NCI-H524 (cell line): ENCODE measurements around the gene EHMT1.

Experiments
- DNase-seq, 2 experiments: peaks; one replicate each; lab custom pipeline; 2025; lab: John Stamatoyannopoulos, UW

EHMT1 gene

DNA sequence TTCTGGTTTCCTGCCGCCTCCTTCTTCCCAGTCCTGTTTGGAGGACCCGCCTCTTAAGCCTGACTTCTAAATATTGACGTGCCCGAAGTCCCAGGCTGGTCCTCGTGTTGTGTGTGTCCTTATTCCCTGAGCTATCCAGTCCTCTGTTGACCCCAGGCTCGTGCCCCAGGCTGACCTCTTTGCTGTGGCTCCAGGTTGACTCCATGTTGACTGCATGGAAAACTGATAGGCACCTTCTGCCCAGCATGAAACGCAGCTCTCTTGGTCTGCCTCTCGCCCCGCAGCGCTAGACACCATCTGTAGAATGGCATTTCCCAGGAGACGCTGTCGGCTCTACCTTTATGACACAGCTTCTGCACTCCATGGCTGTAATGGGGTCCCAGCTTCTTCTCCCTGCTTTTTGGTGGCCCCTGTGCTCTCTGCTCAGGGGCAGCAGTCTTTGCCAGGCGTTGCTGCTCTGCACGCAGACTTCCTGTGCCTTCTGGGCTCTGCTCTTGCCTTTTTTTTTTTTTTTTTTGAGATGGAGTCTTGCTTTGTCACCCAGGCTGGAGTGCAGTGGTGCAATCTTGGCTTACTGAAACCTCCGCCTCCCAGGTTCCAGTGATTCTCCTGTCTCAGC, 28.4 kb downstream of the EHMT1 start:
- DNase-seq = no peak

DNA sequence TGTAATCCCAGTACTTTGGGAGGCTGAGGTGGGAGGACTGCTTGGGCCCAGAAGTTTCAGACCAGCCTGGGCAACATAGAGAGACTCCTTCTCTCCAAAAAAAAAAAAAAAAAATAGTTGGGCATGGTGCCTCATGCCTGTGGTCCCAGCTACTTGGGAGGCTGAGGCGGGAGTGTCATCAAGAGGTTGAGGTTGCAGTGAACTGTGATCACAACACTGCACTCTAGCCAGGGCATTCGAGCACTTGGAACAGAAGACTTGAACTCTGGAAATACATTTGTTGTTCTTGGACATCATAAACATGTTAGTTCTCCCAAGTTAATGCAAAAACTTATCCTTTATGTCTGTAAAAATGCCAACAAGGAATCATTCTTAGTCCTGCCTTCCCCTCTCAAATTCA, 29.6 kb downstream of the EHMT1 start:
- no peak for DNase-seq

DNA sequence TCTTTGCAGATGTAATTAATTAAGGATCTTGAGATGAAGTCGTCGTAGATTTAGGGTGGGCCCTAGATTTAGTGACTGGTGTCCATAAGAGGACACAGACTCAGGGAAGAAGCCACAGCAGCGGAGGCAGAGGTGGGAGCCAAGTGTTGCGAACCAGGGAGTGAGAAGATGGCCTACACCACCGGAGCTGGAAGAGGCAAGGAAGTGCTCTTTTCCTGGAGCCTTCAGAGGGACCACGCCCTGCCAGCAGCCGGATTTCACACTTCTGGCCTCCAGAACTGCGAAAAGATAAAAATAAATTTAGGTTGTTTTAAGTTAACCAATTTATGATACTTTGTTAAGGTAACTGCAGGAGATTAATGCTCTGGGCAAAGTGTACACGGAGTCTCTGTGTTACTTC, 30.7 kb downstream of the EHMT1 start:
- no peak for DNase-seq

DNA sequence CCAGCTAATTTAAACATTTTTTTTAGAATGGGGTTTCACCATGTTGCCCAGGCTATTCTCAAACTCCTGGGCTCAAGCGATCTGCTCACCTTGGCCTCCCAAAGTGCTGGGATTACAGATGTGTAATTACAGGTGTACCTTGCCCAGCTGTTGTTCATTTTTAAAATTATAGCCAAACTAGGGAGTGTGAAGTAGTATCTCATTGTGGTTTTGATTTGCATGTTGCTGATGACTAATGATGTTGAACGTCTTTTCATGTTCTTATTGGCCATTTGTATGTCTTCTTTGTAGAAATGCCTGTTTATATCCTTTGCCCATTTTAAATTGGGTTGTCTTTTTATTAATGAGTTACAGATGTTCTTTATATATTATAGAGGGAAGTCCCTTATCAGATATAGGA, 31.5 kb downstream of the EHMT1 start:
- no peak for DNase-seq

DNA sequence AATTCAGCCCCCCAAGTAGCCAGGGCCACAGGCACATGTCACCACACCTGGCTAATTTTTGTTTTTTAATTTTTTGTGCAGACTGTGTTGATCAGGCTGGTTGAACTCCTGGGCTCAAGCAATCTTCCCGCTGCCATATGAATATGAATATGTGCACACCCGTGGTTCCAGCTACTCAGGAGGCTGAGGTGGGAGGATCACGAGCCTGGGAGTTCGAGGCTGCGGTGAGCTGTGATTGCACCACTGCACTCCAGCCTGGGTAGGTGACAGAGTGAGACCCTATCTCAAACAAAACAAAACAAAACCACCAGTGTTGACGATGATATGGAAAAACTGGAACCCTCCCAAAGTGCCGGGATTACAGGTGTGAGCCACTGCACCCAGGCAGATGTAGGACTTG, 32.0 kb downstream of the EHMT1 start:
- no peak for DNase-seq

DNA sequence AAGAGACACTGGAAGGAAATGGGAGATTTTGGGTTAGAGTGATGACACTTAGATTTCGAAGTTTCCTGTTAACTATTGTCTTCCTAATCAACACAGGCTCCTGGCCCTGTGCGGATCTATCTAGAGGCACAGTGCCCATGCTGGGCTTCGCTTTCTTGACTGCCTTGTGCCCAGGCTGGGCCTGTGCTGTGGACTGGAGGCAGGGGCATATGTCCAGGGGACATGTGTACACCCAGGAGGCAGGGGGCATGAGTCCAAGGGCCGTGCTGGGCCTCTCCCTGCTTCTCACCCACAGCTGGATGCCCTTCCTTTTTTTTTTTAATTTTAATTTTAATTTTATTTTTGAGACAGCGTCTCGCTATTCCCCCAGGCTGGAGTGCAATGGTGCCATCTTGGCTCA, 37.6 kb downstream of the EHMT1 start:
- DNase-seq = no peak

DNA sequence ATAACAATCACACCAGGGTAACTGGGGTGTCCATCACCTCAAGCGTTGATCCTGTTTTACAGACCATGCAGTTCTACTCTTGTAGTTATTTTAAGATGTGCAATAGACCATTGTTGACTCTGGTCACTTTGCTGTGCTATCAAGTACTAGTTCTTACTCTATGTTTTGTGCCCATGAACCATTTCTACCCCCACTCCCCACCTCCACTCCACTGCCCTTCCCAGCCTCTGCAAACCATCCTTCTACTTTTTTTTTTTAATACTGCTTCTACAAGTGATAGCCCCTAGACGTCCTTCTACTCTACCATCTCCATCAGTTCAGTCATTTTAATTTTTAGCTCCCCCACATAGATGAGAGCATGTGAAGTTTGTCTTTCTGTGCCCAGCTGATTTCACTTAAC, 38.8 kb downstream of the EHMT1 start:
- DNase-seq = no peak

DNA sequence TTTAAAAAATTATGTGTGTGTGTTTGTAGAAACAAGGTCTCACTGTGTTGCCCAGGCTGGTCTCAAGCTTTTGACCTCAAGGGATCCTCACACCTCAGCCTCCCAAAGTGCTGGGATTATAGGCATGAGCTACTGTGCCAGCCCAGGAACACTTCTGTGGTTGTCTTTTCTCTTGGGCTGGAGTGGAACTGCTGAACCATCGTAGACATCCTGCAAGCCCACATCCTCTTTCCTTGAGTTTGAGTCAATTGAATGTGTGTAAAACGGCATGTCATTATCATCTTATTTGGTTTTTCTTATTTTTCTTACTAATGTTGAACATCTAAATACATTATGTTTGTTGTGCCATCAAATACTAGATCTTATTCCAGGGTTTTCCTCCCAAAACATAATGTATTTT, 40.0 kb downstream of the EHMT1 start:
- DNase-seq = no peak

DNA sequence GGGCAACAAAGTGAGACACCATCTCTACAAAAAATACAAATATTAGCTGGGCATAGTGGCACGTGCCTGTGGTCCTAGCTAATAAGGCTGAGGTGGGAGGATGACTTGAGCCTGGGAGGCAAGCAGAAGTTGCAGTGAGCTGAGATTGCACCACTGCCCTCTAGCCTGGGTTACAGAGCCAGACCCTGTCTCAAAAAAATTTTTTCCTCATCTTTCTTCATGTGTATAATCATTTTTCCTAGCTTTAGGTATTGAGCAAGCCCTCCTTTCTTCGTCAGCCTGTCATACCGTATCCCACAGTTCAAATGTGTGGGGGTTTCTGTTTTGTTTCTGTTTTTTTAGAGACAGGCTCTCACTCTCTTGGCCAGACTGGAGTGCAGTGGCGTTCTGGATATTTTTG, 41.3 kb downstream of the EHMT1 start:
- DNase-seq = no peak

DNA sequence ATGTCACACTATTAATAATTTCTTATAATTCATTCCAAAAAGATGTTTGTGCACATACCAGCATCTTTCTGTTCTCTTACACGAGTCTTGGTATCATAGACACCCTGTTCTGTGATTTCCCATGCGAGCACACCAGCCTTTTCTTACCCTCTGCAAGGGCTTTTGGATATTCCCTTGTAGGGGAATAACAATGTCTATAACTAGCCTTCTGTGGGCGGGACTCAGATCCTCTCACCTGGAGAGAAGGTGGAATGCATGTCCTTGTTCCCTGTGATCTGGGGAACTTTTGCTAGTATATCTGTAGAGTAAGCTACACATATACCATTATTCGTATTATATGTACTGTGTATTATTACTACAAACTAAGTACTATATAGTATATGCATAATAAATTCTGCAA, 44.8 kb downstream of the EHMT1 start:
- DNase-seq = no peak

DNA sequence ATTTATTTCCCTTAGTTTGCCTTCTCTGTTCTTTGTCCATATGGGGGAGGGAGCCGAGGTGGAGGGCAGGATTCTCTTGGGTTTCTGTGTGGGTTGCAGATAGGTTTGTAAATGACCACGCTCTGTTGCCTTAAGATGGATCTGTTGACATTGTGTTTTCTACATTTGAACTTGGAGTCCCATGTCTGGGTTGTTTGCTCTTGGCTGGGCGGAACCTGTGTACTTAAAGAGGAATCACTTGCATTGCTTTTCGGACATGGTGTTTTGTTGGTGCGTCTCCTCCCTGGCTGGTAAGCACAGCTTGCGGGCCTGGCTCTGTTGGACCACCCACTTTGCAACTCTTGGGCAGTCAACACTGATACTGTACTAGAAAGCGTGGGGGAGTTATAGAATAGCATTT, 45.9 kb downstream of the EHMT1 start:
- no peak for DNase-seq

DNA sequence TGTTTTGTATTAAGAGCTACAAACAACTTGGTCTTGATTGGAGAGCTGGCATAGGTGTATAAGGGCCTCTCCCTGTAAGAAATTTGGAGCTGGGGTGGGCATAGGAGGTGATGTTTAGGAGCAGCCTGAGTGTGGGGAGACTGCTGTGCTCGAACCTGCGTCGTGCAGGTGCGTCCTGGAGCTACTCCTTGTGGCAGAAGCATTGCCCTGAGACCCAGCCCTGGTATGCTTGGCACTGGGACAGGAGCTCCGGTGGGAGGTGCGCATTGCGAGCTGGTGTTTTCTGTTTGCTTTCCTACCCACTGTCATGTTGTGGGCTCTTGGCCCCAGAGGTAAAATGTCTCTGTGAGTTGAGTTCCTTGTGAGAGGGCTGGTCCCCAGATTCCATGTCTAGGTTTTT, 46.4 kb downstream of the EHMT1 start:
- DNase-seq = no peak

DNA sequence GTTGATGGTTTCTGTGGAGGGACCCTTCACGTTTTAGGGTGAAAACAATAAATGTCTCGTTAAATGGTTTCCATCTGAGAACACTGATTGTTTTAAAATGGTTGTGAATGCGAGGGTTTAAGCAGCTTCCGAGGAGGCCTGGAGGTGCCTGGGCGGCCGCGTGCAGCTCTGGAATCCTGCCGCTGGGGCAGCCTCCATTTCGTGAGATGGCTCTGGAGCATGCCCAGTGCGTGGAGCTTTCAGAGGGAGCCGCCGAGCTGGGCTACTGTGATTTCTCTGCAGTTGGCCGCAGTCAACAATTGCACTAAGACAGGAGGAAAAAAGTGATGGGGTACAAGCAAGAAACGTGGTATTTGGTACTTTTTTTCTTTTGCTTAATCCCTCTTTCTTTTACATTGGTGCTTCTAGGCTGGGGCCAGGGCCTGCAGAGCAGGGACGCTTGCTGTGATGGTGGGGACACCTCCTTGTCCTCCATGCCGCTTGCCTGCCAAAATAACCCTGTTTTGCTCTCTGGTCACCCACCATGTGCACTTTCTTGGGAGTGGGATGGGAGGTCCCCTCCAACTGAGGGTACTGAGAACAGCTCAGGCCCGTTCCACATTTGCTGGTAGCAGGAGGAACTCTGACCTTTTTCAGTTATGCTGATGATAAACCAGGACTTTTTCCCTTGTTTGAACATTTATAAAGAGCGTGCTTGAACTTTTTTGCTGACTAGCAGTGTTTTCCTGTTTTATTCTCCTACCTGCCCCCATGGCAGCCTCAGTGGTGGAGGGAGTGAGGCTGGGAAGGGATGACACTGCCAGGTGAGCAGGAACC, 47.1 kb downstream of the EHMT1 start:
- DNase-seq = no peak

DNA sequence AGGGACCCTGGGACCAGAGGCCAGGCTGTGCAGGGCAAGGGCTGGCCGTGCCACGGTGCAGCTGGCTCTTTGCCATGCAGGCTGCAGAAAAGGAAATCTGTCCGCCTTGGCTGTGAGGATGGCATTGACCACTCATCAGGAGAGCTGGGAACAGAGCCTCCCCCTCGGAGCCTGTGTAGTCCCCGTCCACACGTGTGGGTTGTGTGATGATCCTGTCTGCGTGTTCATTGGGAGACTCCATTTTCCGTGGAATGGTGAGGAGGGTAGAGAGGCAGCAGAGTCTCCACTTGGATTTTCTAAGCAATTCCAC, 47.7 kb downstream of the EHMT1 start:
- DNase-seq = no peak

DNA sequence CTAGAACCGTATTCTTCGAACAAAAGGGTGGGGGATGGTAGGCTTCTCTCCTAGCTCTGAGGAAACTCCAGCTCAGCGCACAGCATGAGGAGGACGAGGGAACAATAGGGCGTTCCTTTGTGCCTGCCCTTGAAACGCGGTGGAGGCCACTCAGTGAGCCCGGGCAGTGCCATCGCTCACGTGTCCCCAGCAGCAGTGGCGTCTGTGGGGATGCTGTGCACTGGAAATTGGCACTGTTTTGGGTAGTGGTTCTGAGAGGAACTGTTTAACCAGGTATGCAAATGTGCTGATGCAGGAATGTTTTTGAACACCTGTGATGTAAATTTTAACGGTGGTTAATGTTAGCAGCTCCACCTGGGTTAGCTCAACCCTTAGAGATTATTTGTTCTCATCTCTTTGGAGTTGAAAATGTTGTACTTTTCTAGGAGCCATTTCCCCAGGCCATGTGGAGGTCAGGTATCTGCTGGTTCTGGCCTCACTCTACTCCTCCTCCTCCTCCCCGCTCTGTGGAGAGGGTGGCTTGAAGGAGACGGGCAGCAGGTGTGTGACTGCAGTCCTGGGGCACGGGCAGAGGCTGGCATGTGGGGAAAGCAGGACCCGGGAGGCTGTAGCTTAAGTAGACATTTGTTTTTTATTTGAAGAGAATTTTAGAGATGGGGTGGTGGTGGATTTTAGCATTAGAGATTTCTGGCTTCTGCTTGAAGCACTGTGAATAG, 48.3 kb downstream of the EHMT1 start:
- DNase-seq = no peak

DNA sequence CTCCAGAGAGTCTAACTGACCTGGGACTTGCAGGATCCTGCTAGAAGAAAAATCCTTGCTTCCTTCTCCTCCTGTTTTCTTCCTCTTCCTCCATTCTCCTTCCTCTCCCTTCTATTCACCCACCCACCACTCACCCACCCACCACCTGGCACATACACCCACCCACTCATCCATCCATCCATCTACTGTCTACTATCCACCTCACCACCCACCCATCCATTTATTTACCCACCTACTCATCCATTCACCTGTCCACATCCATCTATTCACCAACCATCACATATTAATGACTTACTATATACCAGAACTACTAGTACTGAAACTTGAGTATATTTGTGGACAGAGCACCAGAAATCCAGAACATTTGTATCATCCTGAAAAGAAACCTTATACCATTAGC, 49.4 kb downstream of the EHMT1 start:
- no peak for DNase-seq

DNA sequence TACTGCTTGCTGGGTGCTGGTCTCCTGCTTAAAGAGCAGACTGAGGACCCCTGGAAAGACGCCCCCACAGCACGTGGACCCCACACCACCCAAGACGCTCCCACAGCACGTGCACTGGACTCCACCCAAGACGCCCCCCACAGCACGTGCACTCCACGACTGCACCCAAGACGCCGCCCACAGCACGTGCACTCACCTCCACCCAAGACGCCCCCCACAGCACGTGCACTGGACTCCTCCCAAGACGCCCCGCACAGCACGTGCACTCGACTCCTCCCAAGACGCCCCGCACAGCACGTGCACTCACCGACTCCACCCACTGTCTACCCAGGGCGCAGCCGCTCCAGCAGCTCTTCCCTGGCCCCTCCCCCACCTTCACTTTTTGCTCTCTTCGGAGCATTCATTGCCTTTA, 50.5 kb downstream of the EHMT1 start:
- DNase-seq = no peak

DNA sequence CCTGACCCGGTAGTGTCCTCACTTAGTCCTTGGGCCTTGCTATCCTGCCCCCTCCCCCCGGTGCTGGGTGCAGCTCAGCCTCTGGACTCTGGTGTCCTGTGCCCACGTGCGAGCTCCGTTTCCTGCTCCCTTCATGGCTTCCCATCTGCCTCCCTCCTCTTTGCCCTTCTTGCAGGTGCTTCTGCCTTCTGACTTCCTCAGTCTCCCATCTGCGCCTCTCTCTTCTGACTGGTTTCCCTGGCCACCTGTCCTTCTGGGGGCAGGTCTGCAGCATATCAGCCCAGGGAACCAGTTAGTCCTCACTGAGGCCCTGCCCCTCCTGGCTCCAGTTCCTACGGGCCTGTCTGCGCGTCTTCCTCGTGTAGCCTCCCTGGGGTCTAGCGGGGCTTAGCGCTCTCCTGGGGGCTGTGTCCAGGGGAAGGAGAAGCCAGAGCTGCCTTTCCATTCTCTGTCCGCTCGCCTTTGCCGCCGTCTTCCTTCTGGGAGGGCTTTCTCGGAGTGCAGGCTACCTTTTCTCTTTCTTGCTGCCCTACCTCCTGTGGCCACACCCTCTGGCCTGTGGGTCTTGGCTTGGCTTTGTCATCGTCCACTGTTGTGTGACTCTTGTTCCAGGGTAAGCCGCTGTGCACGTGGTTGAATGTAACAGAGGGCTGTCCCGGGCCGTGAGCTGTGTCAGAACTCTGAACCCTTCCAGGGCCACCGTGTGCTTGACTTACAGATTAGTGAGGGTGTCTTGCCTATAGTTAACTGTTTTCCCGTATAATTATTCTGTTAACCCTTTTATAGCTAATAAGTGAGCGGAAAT, 51.8 kb downstream of the EHMT1 start:
- no peak for DNase-seq

DNA sequence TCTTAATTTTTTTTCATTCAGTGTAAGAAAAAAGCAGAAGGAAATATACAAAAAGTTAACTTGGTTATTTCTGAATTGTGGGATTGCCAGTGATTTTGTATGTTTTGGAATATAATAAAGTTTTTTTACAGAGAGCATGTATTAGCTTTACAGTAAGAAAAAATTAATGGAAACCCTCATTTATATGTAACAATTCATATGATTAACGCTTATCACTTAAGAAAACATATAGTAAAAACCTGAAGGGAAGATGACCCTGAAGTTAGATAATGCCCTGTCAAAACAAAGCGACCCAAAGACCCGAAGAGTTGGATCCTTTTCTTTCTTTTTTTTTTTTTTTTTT, 52.4 kb downstream of the EHMT1 start:
- no peak for DNase-seq

DNA sequence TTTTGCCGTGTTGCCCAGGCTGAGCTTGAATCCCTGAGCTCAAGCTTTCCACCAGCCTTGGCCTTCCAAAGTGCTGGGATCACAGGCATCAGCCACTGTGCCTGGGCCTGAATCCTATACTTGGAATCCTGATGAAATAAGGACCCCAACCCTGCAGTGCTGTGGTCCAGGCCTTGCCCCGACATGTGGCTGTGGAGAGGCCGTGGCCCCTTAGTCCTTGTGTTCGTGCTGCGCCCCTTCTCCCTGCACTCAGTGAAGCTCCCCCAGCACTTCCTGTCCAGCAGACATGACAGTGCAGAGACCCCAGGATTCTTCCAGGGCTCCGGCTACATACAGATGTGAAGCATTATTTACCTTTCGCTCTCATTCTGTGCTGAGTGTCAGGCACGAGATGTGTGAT, 52.9 kb downstream of the EHMT1 start:
- DNase-seq = no peak

DNA sequence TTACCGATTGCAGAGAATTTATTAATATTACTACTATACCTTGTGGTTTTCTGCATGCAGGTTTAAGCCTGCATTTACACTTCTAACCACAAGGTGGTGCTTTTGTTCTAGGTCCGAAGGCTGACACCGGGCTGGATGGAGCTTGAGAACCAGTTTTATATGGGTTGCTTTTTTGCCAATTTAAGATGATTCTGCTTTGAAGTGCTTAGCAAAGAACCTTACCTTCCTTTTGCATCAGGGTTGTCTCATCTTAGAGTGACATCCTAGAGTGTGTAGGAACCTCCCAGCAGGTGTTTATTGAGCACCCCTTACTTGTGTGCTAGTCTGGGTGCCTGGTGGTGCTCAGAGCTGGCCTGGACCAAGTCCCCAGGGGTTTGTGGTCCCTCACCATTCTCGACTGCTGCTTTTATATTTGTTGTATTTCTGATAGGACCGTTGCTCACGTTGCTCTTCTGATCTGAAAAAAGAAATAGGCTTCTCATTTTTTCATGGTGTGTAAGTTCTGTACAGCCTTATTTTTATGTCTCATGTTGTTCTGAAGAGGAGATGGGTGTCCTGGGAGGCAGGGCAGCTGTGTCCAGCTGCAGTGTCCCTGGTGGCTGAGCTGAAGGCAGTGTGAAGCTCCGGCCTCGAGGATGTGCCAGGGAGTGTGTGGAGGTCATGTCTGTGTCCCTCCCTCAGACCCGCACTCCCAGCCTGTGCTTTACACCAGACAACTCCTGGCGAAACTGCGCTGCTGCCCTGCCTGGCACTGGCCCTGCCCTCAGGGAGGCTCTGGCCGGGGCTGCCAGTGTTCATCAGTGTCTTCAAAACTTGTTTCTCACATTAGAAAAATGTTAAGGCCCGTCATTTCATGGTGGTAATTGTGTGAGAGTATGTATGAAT, 54.3 kb downstream of the EHMT1 start:
- peak; percentile 42 to 75 for DNase-seq

DNA sequence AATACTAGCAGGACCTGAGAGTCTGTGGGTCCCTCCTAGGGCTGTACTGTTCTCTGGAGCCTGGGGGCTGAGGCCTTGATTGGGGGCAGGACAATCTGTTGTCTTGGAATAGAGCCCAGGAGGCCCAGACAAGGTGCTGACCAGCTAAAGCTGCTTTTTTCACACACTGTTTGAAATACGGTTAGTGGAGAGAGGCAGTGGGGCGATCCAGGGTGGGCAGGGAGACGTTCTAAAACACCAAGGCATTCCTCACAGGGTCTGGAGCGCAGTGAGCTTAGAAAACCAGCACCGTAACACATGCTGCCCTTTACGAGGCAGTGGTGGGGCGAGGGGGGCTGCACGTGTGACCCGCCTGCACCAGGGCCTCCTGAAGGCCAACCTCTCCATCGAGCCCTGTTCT, 55.1 kb downstream of the EHMT1 start:
- DNase-seq = peak; percentile 29 to 70
